Activated CD4-positive, alpha-beta T cell treated with anti-CD3 and anti-CD28 coated beads for 36 hours (primary cell): Measurements from ENCODE around the gene CBX7. TPM values are rescaled to one million over a fixed set of nuclear protein-coding genes. Genes with fewer than 3 reads are reported as not detected.

Experiments
- ATAC-seq: fragments of 200-7000 bp; cut with Tn5 transposase; one replicate; pipeline ENCODE4 v1.10.0; 2021; ENCODE audit warnings: mild to moderate bottlenecking, moderate library complexity
- CTCF ChIA-PET: fragments of 350-600 bp; sonication (Branson Sonifier 250); formaldehyde crosslinking; loops from one replicate; lab custom pipeline; 2021; ENCODE audit warnings: antibody characterized with exemption; lab: Charles Lee
- POLR2A ChIA-PET: fragments of 350-600 bp; sonication (Branson Sonifier 250); formaldehyde crosslinking; loops from one replicate; lab custom pipeline; 2021; ENCODE audit warnings: antibody characterized with exemption, inconsistent platforms; lab: Charles Lee
- DNase-seq: peaks from one replicate; pipeline ENCODE4 v3.0.0-alpha.2; 2020
- H3K27ac Mint-ChIP-seq: one replicate; pipeline ENCODE4 v1.8.0; 2021; ENCODE audit warnings: mixed read lengths
- H3K27me3 Mint-ChIP-seq: one replicate; pipeline ENCODE4 v1.8.0; 2021; ENCODE audit warnings: mixed read lengths
- H3K36me3 Mint-ChIP-seq: one replicate; pipeline ENCODE4 v1.8.0; 2021; ENCODE audit warnings: low read depth, mixed read lengths
- H3K4me1 Mint-ChIP-seq: one replicate; pipeline ENCODE4 v1.8.0; 2021; ENCODE audit warnings: mixed read lengths
- H3K4me3 Mint-ChIP-seq: one replicate; pipeline ENCODE4 v1.8.0; 2021; ENCODE audit warnings: mild to moderate bottlenecking, moderate library complexity, mixed read lengths
- H3K9me3 Mint-ChIP-seq: one replicate; pipeline ENCODE4 v1.8.0; 2021; ENCODE audit warnings: low read depth, mixed read lengths
- intact Hi-C, 2 experiments: fragments of 100-400 bp; cut with DNase I in 1 of 2; cut with micrococcal nuclease in 1 of 2; formaldehyde crosslinking; loops; one replicate each; pipeline versions ENCODE4 v1.14.2 to v1.15.1; 2022 to 2024; cut with DNase I, micrococcal nuclease
- total RNA-seq, 2 experiments: library from RNA; stranded (reverse); gene quantifications; one replicate each; pipeline ENCODE4 v1.2.3, GENCODE V29; 2021

Gene CBX7
- total RNA-seq, 2 experiments from 2014 or later = 19.9 to 20.3 TPM

- Mint-ChIP-seq H3K4me1 (peaks cover 36% of the 10 kb centered on the region), H3K4me3 (peak overlapping the region; percentile 76), H3K27ac (peak overlapping the region; percentile 72), H3K27me3 (peaks cover 13% of the 10 kb centered on the region), H3K9me3 (no peaks in the 10 kb centered on the region), H3K36me3 (no peaks in the 10 kb centered on the region)
- CTCF ChIA-PET = interaction anchor here (0.5 to 1.3 kb wide), 6 partner anchors 8 to 1296 kb away, joined by 3 to 6 read pairs (median 3); no protein-coding TSS in a partner anchor
- DNase-seq = no peak
- ATAC-seq = no peak
- intact Hi-C loops = loop anchor here (2.0 to 10.0 kb wide), 9 partner anchors 76 to 1546 kb away; partner anchors contain the start of genes APOBEC3G (in 1 of the 2), ATF4 (in 1 of the 2), GGA1 (in 1 of the 2) and JOSD1 (in 1 of the 2)
- POLR2A ChIA-PET = no interaction called here
Measured at GRCh38 chr22:39153220-39153717, 789 bp upstream of the CBX7 start.

GRCh38 chr22:39152024-39152510 is 413 bp downstream of the CBX7 start:
- no peak overlapping the region for H3K27ac Mint-ChIP-seq
- H3K4me1 Mint-ChIP-seq = peaks cover 40% of the 10 kb centered on the region
- ATAC-seq = no peak

GRCh38 chr22:39151329-39151975 is 1.0 kb downstream of the CBX7 start:
- Mint-ChIP-seq H3K4me3 (peak overlapping the region; percentile 76), H3K4me1 (peaks cover 44% of the 10 kb centered on the region), H3K27ac (peak overlapping the region; percentile 70), H3K9me3 (no peaks in the 10 kb centered on the region), H3K27me3 (peaks cover 13% of the 10 kb centered on the region), H3K36me3 (no peaks in the 10 kb centered on the region)
- DNase-seq = no peak
- intact Hi-C loops = loop anchor here (5.0 to 10.0 kb wide), 5 partner anchors 166 to 1544 kb away; partner anchors contain the start of genes ATF4 (in 1 of the 2), GGA1 (in 1 of the 2), MAFF (in 1 of the 2) and RPL3 (in 1 of the 2)
- ATAC-seq = no peak
- CTCF ChIA-PET = interaction anchor here (0.5 to 1.3 kb wide), 5 partner anchors 9 to 281 kb away, joined by 3 to 4 read pairs (median 4); no protein-coding TSS in a partner anchor
- POLR2A ChIA-PET = no interaction called here

More at GRCh38 chr22:39152024-39152510, 413 bp downstream of the CBX7 start:
- intact Hi-C loops = loop anchor here (1.0 to 10.0 kb wide), 14 partner anchors 8 to 1545 kb away; partner anchors contain the start of genes RPL3 (in 2 of the 2), APOBEC3G (in 1 of the 2), ATF4 (in 1 of the 2) and CBX6 (in 1 of the 2)
- Mint-ChIP-seq H3K9me3 (no peaks in the 10 kb centered on the region), H3K4me3 (peak overlapping the region; percentile 76), H3K27me3 (peaks cover 13% of the 10 kb centered on the region), H3K36me3 (no peaks in the 10 kb centered on the region)
- CTCF ChIA-PET = interaction anchor here (0.5 to 1.3 kb wide), 6 partner anchors 9 to 282 kb away, joined by 3 to 4 read pairs (median 3); no protein-coding TSS in a partner anchor
- POLR2A ChIA-PET = interaction anchor here (0.5 kb wide), 1 partner anchor 896 kb away, joined by 5 read pairs; no protein-coding TSS in a partner anchor
- DNase-seq = no peak

- peak overlapping the region; percentile 76 for H3K4me3 Mint-ChIP-seq
- ChIA-PET CTCF (interaction anchor here (1.3 kb wide), 2 partner anchors 19 to 281 kb away, joined by 4 read pairs; no protein-coding TSS in a partner anchor), POLR2A (interaction anchor here (0.8 kb wide), 2 partner anchors 164 to 279 kb away, joined by 3 read pairs; partner anchors contain the start of gene CBX6)
- peak overlapping the region; percentile 70 for H3K27ac Mint-ChIP-seq
- H3K27me3 Mint-ChIP-seq = peaks cover 13% of the 10 kb centered on the region
- H3K9me3 Mint-ChIP-seq = no peaks in the 10 kb centered on the region
- H3K4me1 Mint-ChIP-seq = peaks cover 50% of the 10 kb centered on the region
- ATAC-seq = no peak
- no peaks in the 10 kb centered on the region for H3K36me3 Mint-ChIP-seq
- intact Hi-C loops = loop anchor here (5.0 to 10.0 kb wide), 5 partner anchors 166 to 1544 kb away; partner anchors contain the start of genes ATF4 (in 1 of the 2), GGA1 (in 1 of the 2), MAFF (in 1 of the 2) and RPL3 (in 1 of the 2)
- no peak for DNase-seq
Measured at GRCh38 chr22:39150848-39151215, 1.6 kb downstream of the CBX7 start.

GRCh38 chr22:39149915-39150847 is 2.3 kb downstream of the CBX7 start:
- ATAC-seq (no peak), DNase-seq (no peak)
- Mint-ChIP-seq H3K4me3 (peak overlapping the region; percentile 76), H3K9me3 (no peaks in the 10 kb centered on the region), H3K27ac (peak overlapping the region; percentile 72), H3K4me1 (peaks cover 50% of the 10 kb centered on the region), H3K27me3 (peaks cover 13% of the 10 kb centered on the region), H3K36me3 (no peaks in the 10 kb centered on the region)
- ChIA-PET CTCF (interaction anchor here (1.3 kb wide), 3 partner anchors 20 to 280 kb away, joined by 4 read pairs; no protein-coding TSS in a partner anchor), POLR2A (interaction anchor here (0.8 kb wide), 2 partner anchors 165 to 279 kb away, joined by 3 read pairs; partner anchors contain the start of gene CBX6)
- intact Hi-C loops = loop anchor here (5.0 to 10.0 kb wide), 5 partner anchors 167 to 1543 kb away; partner anchors contain the start of genes ATF4 (in 1 of the 2), GGA1 (in 1 of the 2), MAFF (in 1 of the 2) and RPL3 (in 1 of the 2)

GRCh38 chr22:39148727-39149535 is 3.5 kb downstream of the CBX7 start:
- peak overlapping the region; percentile 72 for H3K27ac Mint-ChIP-seq
- ATAC-seq (peak; percentile 34), DNase-seq (peak; percentile 80)
- H3K27me3 Mint-ChIP-seq = peaks cover 6% of the 10 kb centered on the region
- ChIA-PET POLR2A (interaction anchor here (0.9 to 1.6 kb wide), 2 partner anchors 168 to 283 kb away, joined by 5 to 6 read pairs; no protein-coding TSS in a partner anchor), CTCF (interaction anchor here (0.6 to 1.3 kb wide), 5 partner anchors 145 to 275 kb away, joined by 3 to 5 read pairs (median 4); no protein-coding TSS in a partner anchor)
- H3K9me3 Mint-ChIP-seq = no peaks in the 10 kb centered on the region
- no peak overlapping the region for H3K4me3 Mint-ChIP-seq
- intact Hi-C loops = no loop called here
- no peaks in the 10 kb centered on the region for H3K36me3 Mint-ChIP-seq
- peaks cover 56% of the 10 kb centered on the region for H3K4me1 Mint-ChIP-seq

- Mint-ChIP-seq H3K4me1 (peaks cover 51% of the 10 kb centered on the region), H3K4me3 (no peak overlapping the region)
- ATAC-seq = no peak
Measured at GRCh38 chr22:39148026-39148726, 4.3 kb downstream of the CBX7 start.

GRCh38 chr22:39147335-39148025 is 5.0 kb downstream of the CBX7 start:
- no peak for ATAC-seq
- H3K4me3 Mint-ChIP-seq = no peak overlapping the region

More at GRCh38 chr22:39148026-39148726, 4.3 kb downstream of the CBX7 start:
- intact Hi-C loops = no loop called here
- POLR2A ChIA-PET = interaction anchor here (0.9 to 1.6 kb wide), 2 partner anchors 169 to 282 kb away, joined by 5 to 6 read pairs; no protein-coding TSS in a partner anchor
- CTCF ChIA-PET = interaction anchor here (0.5 to 1.3 kb wide), 7 partner anchors 144 to 292 kb away, joined by 3 to 5 read pairs (median 3); no protein-coding TSS in a partner anchor
- no peaks in the 10 kb centered on the region for H3K27me3 Mint-ChIP-seq
- peak overlapping the region; percentile 72 for H3K27ac Mint-ChIP-seq
- no peak for DNase-seq
- no peaks in the 10 kb centered on the region for H3K9me3 Mint-ChIP-seq
- H3K36me3 Mint-ChIP-seq = no peaks in the 10 kb centered on the region

More at GRCh38 chr22:39147335-39148025, 5.0 kb downstream of the CBX7 start:
- H3K4me1 Mint-ChIP-seq = peaks cover 51% of the 10 kb centered on the region
- ChIA-PET POLR2A (interaction anchor here (1.0 kb wide), 1 partner anchor 172 kb away, joined by 3 read pairs; the partner anchor contains the start of gene RPL3), CTCF (interaction anchor here (0.5 to 1.3 kb wide), 2 partner anchors 273 to 291 kb away, joined by 3 read pairs; no protein-coding TSS in a partner anchor)
- H3K27me3 Mint-ChIP-seq = no peaks in the 10 kb centered on the region
- H3K27ac Mint-ChIP-seq = peak overlapping the region; percentile 63
- no peaks in the 10 kb centered on the region for H3K9me3 Mint-ChIP-seq
- H3K36me3 Mint-ChIP-seq = no peaks in the 10 kb centered on the region
- no peak for DNase-seq
- intact Hi-C loops = no loop called here
